OCI-LY1 (cell line): Measurements from ENCODE around the gene ZFHX3.

ENCODE experiments used
- CTCF ChIP-seq: fragments of 200-600 bp; sonication (generic), shearing (Covaris generic); IDR thresholded peaks from 2 replicates; pipeline ENCODE4 v1.5.1; 2017; ENCODE audit warnings: mild to moderate bottlenecking, antibody characterized with exemption, low read length, moderate library complexity, mixed read lengths
- EZH2 ChIP-seq: fragments of 200-600 bp; sonication (generic), shearing (Covaris generic); IDR thresholded peaks from 2 replicates; pipeline ENCODE4 v1.8.0; 2017; ENCODE audit warnings: borderline replicate concordance, mixed run types, mild to moderate bottlenecking, antibody characterized with exemption, low read length, moderate library complexity, mixed read lengths

GRCh38 chr16:73068541-73069401 lies 20.8 kb upstream of the ZFHX3 start:
- TF ChIP-seq CTCF (no peak), EZH2 (no peak)
